MM.1S (cell line): ENCODE results near the gene C2orf66.

ENCODE experiments used
- DNase-seq: peaks from one replicate; pipeline ENCODE4 v3.0.0-alpha.2; 2015
- H2AFZ ChIP-seq: fragments of 300-600 bp; sonication (generic); 2 replicates; pipeline ENCODE4 v1.6.0; 2016; ENCODE audit warnings: antibody characterized with exemption, low read length
- H3F3A ChIP-seq: fragments of 300-600 bp; sonication (generic); 2 replicates; pipeline ENCODE4 v1.6.1; 2016; ENCODE audit warnings: mild to moderate bottlenecking, antibody characterized with exemption, low read length, moderate library complexity, mixed read lengths; ENCODE audit not compliant: insufficient read depth
- H3K27ac ChIP-seq: fragments of 300-600 bp; sonication (generic); 2 replicates; pipeline ENCODE4 v1.5.1; 2016; ENCODE audit warnings: mild to moderate bottlenecking, low read length
- H3K27me3 ChIP-seq: fragments of 300-600 bp; sonication (generic); replicated peaks from 2 replicates; pipeline ENCODE4 v1.6.0; 2016; ENCODE audit warnings: low read length; ENCODE audit not compliant: insufficient read depth
- H3K36me3 ChIP-seq: fragments of 300-600 bp; sonication (generic); replicated peaks from 2 replicates; pipeline ENCODE4 v1.6.1; 2016; ENCODE audit warnings: mild to moderate bottlenecking, low read length, mixed read lengths; ENCODE audit not compliant: insufficient read depth
- H3K4me1 ChIP-seq: fragments of 300-600 bp; sonication (generic); 2 replicates; pipeline ENCODE4 v1.6.1; 2016; ENCODE audit warnings: low read length, mixed read lengths
- H3K4me2 ChIP-seq: fragments of 300-600 bp; sonication (generic); 2 replicates; pipeline ENCODE4 v1.6.0; 2016; ENCODE audit warnings: low read depth, low read length
- H3K4me3 ChIP-seq: fragments of 300-600 bp; sonication (generic); 2 replicates; pipeline ENCODE4 v1.5.1; 2016; ENCODE audit warnings: low read length, mixed read lengths
- H3K79me2 ChIP-seq: fragments of 300-600 bp; sonication (generic); 2 replicates; pipeline ENCODE4 v1.6.1; 2016; ENCODE audit warnings: mixed run types, low read length, mixed read lengths
- H3K9ac ChIP-seq: fragments of 300-600 bp; sonication (generic); 2 replicates; pipeline ENCODE4 v1.6.1; 2016; ENCODE audit warnings: low read length, mixed read lengths
- H3K9me2 ChIP-seq: fragments of 300-600 bp; sonication (generic); replicated peaks from 2 replicates; pipeline ENCODE4 v1.6.1; 2016; ENCODE audit warnings: mild to moderate bottlenecking, low read length, mixed read lengths; ENCODE audit not compliant: insufficient read depth
- H3K9me3 ChIP-seq: fragments of 300-600 bp; sonication (generic); replicated peaks from 2 replicates; pipeline ENCODE4 v1.6.1; 2016; ENCODE audit warnings: mild to moderate bottlenecking, low read length, mixed read lengths; ENCODE audit not compliant: insufficient read depth
- H4K20me1 ChIP-seq: fragments of 300-600 bp; sonication (generic); 2 replicates; pipeline ENCODE4 v1.6.1; 2016; ENCODE audit warnings: mild to moderate bottlenecking, low read length, moderate library complexity, mixed read lengths; ENCODE audit not compliant: insufficient read depth
- CTCF ChIP-seq: fragments of 300-600 bp; sonication (generic); IDR thresholded peaks from 2 replicates; pipeline ENCODE4 v1.5.1; 2016; ENCODE audit warnings: antibody characterized with exemption, low read length, mixed read lengths
- EZH2 ChIP-seq: fragments of 300-600 bp; sonication (generic); optimal IDR thresholded peaks from 2 replicates; pipeline ENCODE3; 2017; ENCODE audit warnings: low read depth, mild to moderate bottlenecking, antibody characterized with exemption, low read length, mixed read lengths
- EZH2phosphoT487 ChIP-seq: fragments of 300-600 bp; sonication (generic); IDR thresholded peaks from 2 replicates; pipeline ENCODE4 v1.6.1; 2018; ENCODE audit warnings: antibody characterized with exemption, low read length

The C2orf66 gene

GRCh38 chr2:196830701-196831100 is 21.5 kb upstream of the C2orf66 start:
- no peaks in the 10 kb centered on the region for H3K9me2 ChIP-seq
- no peaks in the 10 kb centered on the region for H3K36me3 ChIP-seq
- no peak overlapping the region for H3K9ac ChIP-seq
- no peaks in the 10 kb centered on the region for H3K27me3 ChIP-seq
- no peaks in the 10 kb centered on the region for H3K79me2 ChIP-seq
- H4K20me1 ChIP-seq: no peaks in the 10 kb centered on the region
- H2AFZ ChIP-seq: no peak overlapping the region
- no peak overlapping the region for H3K27ac ChIP-seq
- no peak for DNase-seq
- no peak overlapping the region for H3K4me3 ChIP-seq
- H3K4me2 ChIP-seq: no peak overlapping the region
- TF ChIP-seq EZH2: no peak
- no peak for TF ChIP-seq CTCF
- no peak for TF ChIP-seq EZH2phosphoT487
- H3F3A ChIP-seq: no peaks in the 10 kb centered on the region
- no peaks in the 10 kb centered on the region for H3K9me3 ChIP-seq
- H3K4me1 ChIP-seq: no peaks in the 10 kb centered on the region

- H3K4me3 ChIP-seq: no peak overlapping the region
- no peak for DNase-seq
- H3K79me2 ChIP-seq: no peaks in the 10 kb centered on the region
- H4K20me1 ChIP-seq: no peaks in the 10 kb centered on the region
- H3K4me2 ChIP-seq: no peak overlapping the region
- no peak for TF ChIP-seq EZH2
- no peak for TF ChIP-seq EZH2phosphoT487
- TF ChIP-seq CTCF: no peak
- no peaks in the 10 kb centered on the region for H3K9me2 ChIP-seq
- no peaks in the 10 kb centered on the region for H3K27me3 ChIP-seq
- H3K36me3 ChIP-seq: no peaks in the 10 kb centered on the region
- H3K9ac ChIP-seq: no peak overlapping the region
- no peaks in the 10 kb centered on the region for H3F3A ChIP-seq
- H3K9me3 ChIP-seq: no peaks in the 10 kb centered on the region
- H2AFZ ChIP-seq: no peak overlapping the region
- no peaks in the 10 kb centered on the region for H3K4me1 ChIP-seq
- H3K27ac ChIP-seq: no peak overlapping the region
Observed at GRCh38 chr2:196827356-196827755, 18.2 kb upstream of the C2orf66 start.

DNA sequence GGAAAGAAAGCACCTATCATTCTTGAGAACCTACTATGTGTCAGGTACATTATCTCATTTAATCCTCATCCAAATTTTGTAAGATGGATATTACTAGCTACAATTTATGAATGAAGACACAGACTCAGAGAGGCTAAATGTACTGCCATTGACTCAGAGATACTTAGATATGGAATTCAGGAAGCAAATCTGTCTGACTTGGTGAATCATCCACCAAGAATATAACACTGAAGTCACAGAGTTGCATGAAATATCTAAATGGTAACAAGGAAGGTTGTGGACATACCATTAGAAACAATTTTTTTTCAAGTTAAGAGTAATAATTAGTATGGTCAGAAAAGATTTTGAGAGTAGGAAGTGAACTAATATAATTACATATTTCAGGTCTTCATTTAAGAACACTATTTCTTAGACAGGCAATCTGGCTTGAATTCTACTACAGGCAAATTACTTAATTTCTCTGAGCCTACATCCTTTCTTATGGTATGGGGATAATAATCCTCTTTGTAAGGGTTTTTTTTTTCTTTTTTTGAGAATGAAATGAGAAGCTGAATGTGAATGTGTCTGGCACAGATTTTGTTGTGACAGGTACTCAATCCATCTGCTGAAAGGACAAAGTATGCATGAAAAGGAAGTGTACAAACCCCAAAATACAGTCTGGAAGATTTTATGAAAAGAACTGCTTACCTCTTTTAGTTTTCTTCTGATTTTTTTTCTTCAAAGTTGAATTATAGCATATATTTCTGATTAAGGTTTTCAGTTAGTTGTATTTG is 14.8 kb upstream of the C2orf66 start:
- no peak overlapping the region for H3K27ac ChIP-seq
- H4K20me1 ChIP-seq: no peaks in the 10 kb centered on the region
- no peak overlapping the region for H3K4me2 ChIP-seq
- no peaks in the 10 kb centered on the region for H3K9me3 ChIP-seq
- no peaks in the 10 kb centered on the region for H3K4me1 ChIP-seq
- no peaks in the 10 kb centered on the region for H3F3A ChIP-seq
- H3K9me2 ChIP-seq: no peaks in the 10 kb centered on the region
- no peaks in the 10 kb centered on the region for H3K79me2 ChIP-seq
- DNase-seq: no peak
- no peaks in the 10 kb centered on the region for H3K36me3 ChIP-seq
- H3K9ac ChIP-seq: no peak overlapping the region
- H3K4me3 ChIP-seq: no peak overlapping the region
- TF ChIP-seq EZH2: no peak
- no peak overlapping the region for H2AFZ ChIP-seq
- no peaks in the 10 kb centered on the region for H3K27me3 ChIP-seq

DNA sequence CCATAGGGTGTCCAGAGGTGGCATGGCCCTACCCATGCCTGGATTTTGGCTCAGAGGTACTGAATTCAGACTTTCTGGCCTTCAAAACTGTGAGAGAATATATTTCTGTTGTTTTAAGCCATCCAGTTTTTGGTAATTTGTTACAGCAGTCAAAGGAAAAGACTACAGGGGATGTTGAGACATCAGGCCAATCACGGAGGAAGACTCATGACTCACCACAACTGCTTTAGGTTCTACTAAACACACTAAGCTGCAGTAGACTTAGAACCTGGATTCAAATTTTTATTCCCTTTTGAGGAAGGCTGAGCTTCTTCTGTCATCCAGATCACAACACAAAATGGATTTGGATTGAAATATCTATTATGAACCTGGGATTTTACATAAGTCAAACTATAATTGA is 12.0 kb upstream of the C2orf66 start:
- H3K27me3 ChIP-seq: no peaks in the 10 kb centered on the region
- H3F3A ChIP-seq: no peaks in the 10 kb centered on the region
- TF ChIP-seq EZH2: no peak
- no peak for TF ChIP-seq EZH2phosphoT487
- no peak for TF ChIP-seq CTCF
- H3K9me2 ChIP-seq: no peaks in the 10 kb centered on the region
- H2AFZ ChIP-seq: no peak overlapping the region
- no peak for DNase-seq
- H3K4me2 ChIP-seq: no peak overlapping the region
- no peaks in the 10 kb centered on the region for H3K4me1 ChIP-seq
- no peaks in the 10 kb centered on the region for H3K9me3 ChIP-seq
- no peaks in the 10 kb centered on the region for H3K79me2 ChIP-seq
- no peaks in the 10 kb centered on the region for H4K20me1 ChIP-seq
- H3K4me3 ChIP-seq: no peak overlapping the region
- no peak overlapping the region for H3K27ac ChIP-seq
- H3K9ac ChIP-seq: no peak overlapping the region
- H3K36me3 ChIP-seq: no peaks in the 10 kb centered on the region
